HFFc6 (cell line): ENCODE data around the gene APC2. TPM values are rescaled to one million over a fixed set of nuclear protein-coding genes. Genes with fewer than 3 reads are reported as not detected.

Experiments used
- DNase-seq: peaks from one replicate; pipeline ENCODE4 v3.0.0-alpha.2; 2018
- H3K27ac Mint-ChIP-seq: 2 replicates; pipeline ENCODE4 v1.8.0; 2020; ENCODE audit warnings: mild to moderate bottlenecking, mixed read lengths
- H3K27me3 Mint-ChIP-seq: 2 replicates; pipeline ENCODE4 v1.8.0; 2021; ENCODE audit warnings: mild to moderate bottlenecking, moderate library complexity, mixed read lengths; ENCODE audit not compliant: insufficient read depth
- H3K36me3 Mint-ChIP-seq: 2 replicates; pipeline ENCODE4 v1.8.0; 2021; ENCODE audit warnings: low read depth, mixed read lengths
- H3K4me1 Mint-ChIP-seq: 2 replicates; pipeline ENCODE4 v1.8.0; 2020; ENCODE audit warnings: low read depth, mixed read lengths
- H3K4me3 Mint-ChIP-seq: 2 replicates; pipeline ENCODE4 v1.8.0; 2020; ENCODE audit warnings: mild to moderate bottlenecking, moderate library complexity, mixed read lengths
- H3K9me3 Mint-ChIP-seq: 2 replicates; pipeline ENCODE4 v1.8.0; 2020; ENCODE audit warnings: mild to moderate bottlenecking, mixed read lengths
- total RNA-seq, 6 experiments: library from RNA; stranded (reverse); fragmentation: NEBNext Ultra II Directional; extraction: Animal tissue kit (Norgen Biotek cat#: 25700); gene quantifications; 2 replicates in 1 of 6; 3 replicates in 5 of 6; pipeline ENCODE4 v1.2.3, GENCODE V29; 2021
- TF ChIP-seq, protein P1 (sequence below): fragments of 200-600 bp; sonication (generic); IDR thresholded peaks from 2 replicates; pipeline ENCODE4 v1.5.0; 2021; ENCODE audit warnings: antibody characterized with exemption, mild to moderate bottlenecking

The APC2 gene
- total RNA-seq, 6 experiments from 2014 or later = 0.18 to 0.47 (median 0.32) TPM

DNA sequence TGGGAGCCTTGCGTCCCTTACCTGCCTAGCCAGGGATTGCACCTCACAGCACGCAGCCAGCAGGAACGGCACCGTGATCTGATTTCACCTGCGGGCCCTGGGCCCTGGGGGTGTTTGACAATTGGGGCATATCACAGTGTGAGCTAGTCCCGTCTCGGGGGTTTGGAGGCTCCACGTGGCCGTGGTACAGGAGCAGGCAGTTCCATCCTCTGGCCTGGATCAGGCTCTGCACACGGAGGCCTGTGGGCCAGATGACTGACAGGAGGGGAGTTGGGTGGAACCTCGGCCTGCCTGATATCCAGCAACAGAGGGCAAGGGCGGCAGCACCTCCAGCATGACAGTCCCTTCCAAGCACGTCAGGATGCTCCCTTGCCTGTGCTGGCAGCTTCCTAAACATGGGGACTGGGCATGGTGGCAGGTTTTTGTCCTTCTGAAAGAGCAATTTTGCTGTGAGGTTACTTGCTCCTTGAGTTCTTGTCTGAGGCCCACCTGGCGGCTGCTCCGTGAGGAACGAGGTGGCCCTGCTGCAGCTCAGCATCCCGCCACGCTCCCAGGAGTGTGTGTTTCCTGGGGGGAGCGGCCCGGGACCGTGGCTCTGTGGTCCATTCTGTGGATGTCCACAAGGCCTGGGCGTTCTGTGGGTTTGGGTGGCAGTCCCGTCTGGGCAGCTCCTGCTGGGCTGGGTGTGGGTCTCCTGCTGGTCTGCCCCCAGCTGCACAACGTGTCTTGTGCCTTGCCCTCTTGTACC is 18.0 kb upstream of the APC2 start:
- no peak for DNase-seq
- no peaks in the 10 kb centered on the region for H3K4me1 Mint-ChIP-seq
- no peak overlapping the region for H3K4me3 Mint-ChIP-seq
- no peaks in the 10 kb centered on the region for H3K36me3 Mint-ChIP-seq
- H3K9me3 Mint-ChIP-seq = no peaks in the 10 kb centered on the region
- TF ChIP-seq, protein P1, sequence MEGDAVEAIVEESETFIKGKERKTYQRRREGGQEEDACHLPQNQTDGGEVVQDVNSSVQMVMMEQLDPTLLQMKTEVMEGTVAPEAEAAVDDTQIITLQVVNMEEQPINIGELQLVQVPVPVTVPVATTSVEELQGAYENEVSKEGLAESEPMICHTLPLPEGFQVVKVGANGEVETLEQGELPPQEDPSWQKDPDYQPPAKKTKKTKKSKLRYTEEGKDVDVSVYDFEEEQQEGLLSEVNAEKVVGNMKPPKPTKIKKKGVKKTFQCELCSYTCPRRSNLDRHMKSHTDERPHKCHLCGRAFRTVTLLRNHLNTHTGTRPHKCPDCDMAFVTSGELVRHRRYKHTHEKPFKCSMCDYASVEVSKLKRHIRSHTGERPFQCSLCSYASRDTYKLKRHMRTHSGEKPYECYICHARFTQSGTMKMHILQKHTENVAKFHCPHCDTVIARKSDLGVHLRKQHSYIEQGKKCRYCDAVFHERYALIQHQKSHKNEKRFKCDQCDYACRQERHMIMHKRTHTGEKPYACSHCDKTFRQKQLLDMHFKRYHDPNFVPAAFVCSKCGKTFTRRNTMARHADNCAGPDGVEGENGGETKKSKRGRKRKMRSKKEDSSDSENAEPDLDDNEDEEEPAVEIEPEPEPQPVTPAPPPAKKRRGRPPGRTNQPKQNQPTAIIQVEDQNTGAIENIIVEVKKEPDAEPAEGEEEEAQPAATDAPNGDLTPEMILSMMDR = no peak
- H3K27ac Mint-ChIP-seq = no peak overlapping the region
- peaks cover 4% of the 10 kb centered on the region; the same call in 1 of the 2 replicates for H3K27me3 Mint-ChIP-seq

GRCh38 chr19:1432507-1432887 is 17.4 kb upstream of the APC2 start:
- Mint-ChIP-seq H3K27me3 (peaks cover 4% of the 10 kb centered on the region; the same call in 1 of the 2 replicates), H3K36me3 (no peaks in the 10 kb centered on the region), H3K4me1 (no peaks in the 10 kb centered on the region), H3K27ac (no peak overlapping the region), H3K9me3 (no peaks in the 10 kb centered on the region), H3K4me3 (no peak overlapping the region)
- no peak for DNase-seq
- TF ChIP-seq, protein P1 = no peak

GRCh38 chr19:1433119-1434039 is 16.5 kb upstream of the APC2 start:
- DNase-seq = no peak
- 0 out of 2 replicates have a peak, but pooled peaks cover 3% of the 10 kb centered on the region for H3K36me3 Mint-ChIP-seq
- no peak overlapping the region for H3K27ac Mint-ChIP-seq
- TF ChIP-seq, protein P1 = no peak
- H3K9me3 Mint-ChIP-seq = no peaks in the 10 kb centered on the region
- H3K27me3 Mint-ChIP-seq = peaks cover 11% of the 10 kb centered on the region
- H3K4me3 Mint-ChIP-seq = no peak overlapping the region
- H3K4me1 Mint-ChIP-seq = peaks cover 6% of the 10 kb centered on the region; the same call in 1 of the 2 replicates

GRCh38 chr19:1434040-1434366 is 15.9 kb upstream of the APC2 start:
- no peak for DNase-seq
- no peaks in the 10 kb centered on the region for H3K9me3 Mint-ChIP-seq
- TF ChIP-seq, protein P1 = no peak
- peaks cover 6% of the 10 kb centered on the region; the same call in 1 of the 2 replicates for H3K4me1 Mint-ChIP-seq
- H3K4me3 Mint-ChIP-seq = no peak overlapping the region
- peaks cover 12% of the 10 kb centered on the region for H3K27me3 Mint-ChIP-seq
- no peak overlapping the region for H3K27ac Mint-ChIP-seq
- peaks cover 7% of the 10 kb centered on the region for H3K36me3 Mint-ChIP-seq

DNA sequence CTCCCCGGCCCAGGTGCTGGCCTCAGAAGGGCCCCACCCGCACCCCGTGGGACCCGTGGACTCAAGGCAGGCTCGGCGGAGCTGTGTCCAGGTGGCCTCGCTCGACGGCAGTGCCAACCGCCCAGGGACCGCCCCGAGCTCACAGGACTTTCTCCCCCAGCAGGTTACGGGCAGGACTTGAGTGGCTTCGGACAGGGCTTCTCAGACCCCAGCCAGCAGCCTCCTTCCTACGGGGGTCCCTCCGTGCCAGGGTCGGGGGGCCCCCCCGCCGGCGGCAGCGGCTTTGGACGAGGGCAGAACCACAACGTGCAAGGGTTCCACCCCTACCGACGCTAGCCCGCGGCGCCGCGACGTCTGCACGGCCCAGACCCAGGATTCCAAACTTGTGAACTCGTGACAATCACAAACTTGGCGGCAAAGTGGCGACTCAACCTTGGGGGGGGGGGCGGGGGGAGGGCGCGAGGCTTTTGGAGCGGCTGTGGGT is 15.3 kb upstream of the APC2 start:
- H3K36me3 Mint-ChIP-seq = peaks cover 13% of the 10 kb centered on the region
- H3K27ac Mint-ChIP-seq = no peak overlapping the region
- TF ChIP-seq, protein P1 = no peak
- H3K4me1 Mint-ChIP-seq = peaks cover 9% of the 10 kb centered on the region; the same call in 1 of the 2 replicates
- no peak overlapping the region for H3K4me3 Mint-ChIP-seq
- no peak for DNase-seq
- H3K27me3 Mint-ChIP-seq = peaks cover 16% of the 10 kb centered on the region
- H3K9me3 Mint-ChIP-seq = no peaks in the 10 kb centered on the region
